Loucy (cell line): ENCODE results near the gene EXOC3L4.

ENCODE experiments used
- EZH2phosphoT487 ChIP-seq: fragments of 200-600 bp; IDR thresholded peaks from 2 replicates; pipeline ENCODE4 v1.6.1; 2018; ENCODE audit warnings: antibody characterized with exemption, mild to moderate bottlenecking, moderate library complexity, borderline replicate concordance
- TF ChIP-seq, protein P1 (sequence below): fragments of 200-600 bp; sonication (generic); conservative IDR thresholded peaks from 2 replicates; pipeline ENCODE4 v1.5.1; 2014; ENCODE audit warnings: mild to moderate bottlenecking, antibody characterized with exemption, low read length

DNA sequence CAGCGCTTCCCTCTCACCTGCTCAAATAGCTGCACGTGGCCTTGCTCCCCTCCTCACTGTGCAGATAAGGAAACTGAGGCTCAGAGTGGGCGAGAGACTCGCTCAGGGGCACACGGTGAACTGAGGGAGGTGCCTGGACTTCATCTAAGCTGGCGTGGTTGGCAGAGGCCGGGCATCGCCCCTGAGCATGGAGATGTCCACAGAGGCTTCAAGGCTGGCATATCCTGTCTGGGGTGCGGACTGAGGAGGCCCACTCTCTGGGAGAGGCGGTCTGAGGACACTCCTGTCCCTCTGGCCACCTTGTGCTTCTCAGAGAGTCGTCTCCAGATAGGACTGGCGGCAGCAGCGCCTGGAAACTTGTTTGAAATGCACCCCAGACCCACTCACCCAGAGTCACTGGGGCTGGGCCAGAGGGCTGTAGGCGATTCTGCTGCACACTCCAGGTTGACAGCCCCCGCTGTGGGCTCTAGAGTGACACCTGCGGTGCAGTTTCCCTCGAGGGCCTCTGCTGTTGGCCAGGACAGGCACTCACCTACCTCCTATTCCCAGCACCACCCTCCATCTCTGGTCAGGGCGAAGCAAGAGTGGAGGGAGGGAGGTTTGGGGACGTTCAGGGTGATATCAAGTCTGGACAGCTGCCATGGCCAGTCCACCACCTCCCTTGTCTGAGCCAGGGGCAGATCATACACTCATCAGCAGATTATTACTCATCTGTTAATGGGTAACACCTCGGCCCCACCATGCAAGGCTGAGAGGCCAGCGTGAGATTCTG is 21.7 kb upstream of the EXOC3L4 start:
- TF ChIP-seq, protein P1, sequence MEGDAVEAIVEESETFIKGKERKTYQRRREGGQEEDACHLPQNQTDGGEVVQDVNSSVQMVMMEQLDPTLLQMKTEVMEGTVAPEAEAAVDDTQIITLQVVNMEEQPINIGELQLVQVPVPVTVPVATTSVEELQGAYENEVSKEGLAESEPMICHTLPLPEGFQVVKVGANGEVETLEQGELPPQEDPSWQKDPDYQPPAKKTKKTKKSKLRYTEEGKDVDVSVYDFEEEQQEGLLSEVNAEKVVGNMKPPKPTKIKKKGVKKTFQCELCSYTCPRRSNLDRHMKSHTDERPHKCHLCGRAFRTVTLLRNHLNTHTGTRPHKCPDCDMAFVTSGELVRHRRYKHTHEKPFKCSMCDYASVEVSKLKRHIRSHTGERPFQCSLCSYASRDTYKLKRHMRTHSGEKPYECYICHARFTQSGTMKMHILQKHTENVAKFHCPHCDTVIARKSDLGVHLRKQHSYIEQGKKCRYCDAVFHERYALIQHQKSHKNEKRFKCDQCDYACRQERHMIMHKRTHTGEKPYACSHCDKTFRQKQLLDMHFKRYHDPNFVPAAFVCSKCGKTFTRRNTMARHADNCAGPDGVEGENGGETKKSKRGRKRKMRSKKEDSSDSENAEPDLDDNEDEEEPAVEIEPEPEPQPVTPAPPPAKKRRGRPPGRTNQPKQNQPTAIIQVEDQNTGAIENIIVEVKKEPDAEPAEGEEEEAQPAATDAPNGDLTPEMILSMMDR, result no peak
- no peak for TF ChIP-seq EZH2phosphoT487
